Uterus (tissue), 4 donors: ENCODE results near the gene LRRC8B. TPM values are rescaled to one million over a fixed set of nuclear protein-coding genes. Genes with fewer than 3 reads are reported as not detected.
"Not testable (repeated sequence)": the region's sequence is repeated elsewhere in the genome, so short reads cannot be mapped to it uniquely, and the experiment has no call there.

ENCODE experiments used
- DNase-seq, 2 donors: peaks; one replicate each; pipeline ENCODE4 v3.0.0-alpha.2; 2019 to 2020
- H3K27ac ChIP-seq, 2 donors: fragments of 200-600 bp; sonication (generic); 1 replicate in 1 of 2; 2 replicates in 1 of 2; pipeline ENCODE4 v1.5.1; 2016 to 2018
- H3K27me3 ChIP-seq, 2 donors: fragments of 200-600 bp; sonication (generic); one replicate each; pipeline ENCODE4 v1.5.1; 2018 to 2019; ENCODE audit warnings: control low read depth in 1 of 2
- H3K36me3 ChIP-seq, 2 donors: fragments of 200-600 bp; sonication (generic); one replicate each; pipeline ENCODE4 v1.5.1; 2019; ENCODE audit warnings: control low read depth in 1 of 2
- H3K4me1 ChIP-seq, 2 donors: fragments of 200-600 bp; sonication (generic); one replicate each; pipeline ENCODE4 v1.5.1; 2018 to 2019; ENCODE audit warnings: control low read depth in 1 of 2
- H3K4me3 ChIP-seq, 2 donors: fragments of 200-600 bp; sonication (generic); 1 replicate in 1 of 2; 2 replicates in 1 of 2; pipeline ENCODE4 v1.5.1; 2018 to 2019; ENCODE audit warnings: mild to moderate bottlenecking in 1 of 2
- H3K9me3 ChIP-seq, 2 donors: fragments of 200-600 bp; sonication (generic); one replicate each; pipeline ENCODE4 v1.5.1; 2019; ENCODE audit warnings: control low read depth in 1 of 2
- CTCF ChIP-seq, 4 experiments: fragments of 200-600 bp in 2 of 4; fragments of 450-650 bp in 2 of 4; sonication (generic) in 2 of 4; IDR thresholded peaks; one replicate each; pipeline ENCODE4 v1.5.1; 2016 to 2019; ENCODE audit warnings: antibody characterized with exemption in 4 of 4, mild to moderate bottlenecking in 2 of 4, moderate library complexity in 1 of 4
- POLR2A ChIP-seq, 2 donors: fragments of 450-650 bp; IDR thresholded peaks; one replicate each; pipeline ENCODE4 v1.6.1; 2016; ENCODE audit warnings: antibody characterized with exemption in 2 of 2, mild to moderate bottlenecking in 1 of 2, moderate library complexity in 1 of 2
- intact Hi-C: fragments of 100-400 bp; cut with DNase I; formaldehyde crosslinking; loops from one replicate; pipeline ENCODE4 v1.15.1; 2023; ENCODE audit warnings: low total_unique reads
- total RNA-seq, 4 donors: library from RNA; depleted of rRNA in 3 of 4; stranded (reverse); fragments of >200 nt in 3 of 4; gene quantifications; one replicate each; pipeline versions ENCODE4 v1.1.0 to v1.2.4, GENCODE V29; 2014 to 2023
- donor health status: DM: yes; HTN: yes; CAD: no.

The LRRC8B gene
- total RNA-seq, 4 donors from 2014 or later = 1.0 to 9.8 (median 7.6) TPM

GRCh38 chr1:89589515-89589914 lies 64.9 kb downstream of the LRRC8B start:
- DNase-seq = no peak
- Histone ChIP-seq H3K4me3 (no peak overlapping the region), H3K27me3 (no peaks in the 10 kb centered on the region), H3K9me3 (no peaks in the 10 kb centered on the region), H3K4me1 (no peaks in the 10 kb centered on the region), H3K36me3 (no peaks in the 10 kb centered on the region), H3K27ac (no peak overlapping the region)
- TF ChIP-seq POLR2A (IDR thresholded peaks at IDR 0.05) (no peak), CTCF (IDR thresholded peaks at IDR 0.05) (no peak)
- intact Hi-C loops = no loop called here

DNA sequence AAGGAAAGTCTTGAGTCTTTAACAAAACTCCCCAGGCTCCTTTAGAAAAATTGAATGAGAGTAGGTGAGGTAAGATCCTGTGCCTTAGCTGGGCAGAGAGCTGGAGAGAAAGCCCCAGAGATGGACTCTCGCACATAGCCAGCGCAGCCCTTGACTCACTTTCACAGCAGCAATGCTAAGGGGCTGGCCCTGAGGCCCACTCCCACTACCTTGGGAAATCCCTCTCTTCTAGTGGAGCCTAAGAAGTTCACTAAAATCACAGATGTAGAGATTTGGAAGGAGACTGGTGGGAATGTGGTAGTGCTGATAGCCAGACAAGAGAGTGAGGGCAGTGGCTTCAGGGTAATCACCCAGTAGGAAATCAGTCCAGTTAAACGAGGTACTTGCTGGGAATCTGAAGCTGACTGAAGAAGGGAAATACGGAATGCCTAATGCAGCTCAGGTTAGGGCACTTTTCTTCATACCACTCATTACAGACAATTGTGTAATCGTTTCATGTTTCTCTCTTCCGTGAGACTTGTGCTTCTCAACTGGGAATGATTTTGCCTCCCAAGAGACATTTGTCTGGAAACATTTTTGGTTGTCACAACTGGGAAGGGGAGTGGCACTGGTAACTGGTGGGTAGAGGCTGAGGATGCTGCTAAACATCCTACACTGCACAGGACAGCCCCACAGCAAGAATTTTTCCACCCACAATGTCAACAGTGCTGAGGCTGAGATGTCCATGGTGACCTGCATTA lies 65.9 kb downstream of the LRRC8B start:
- no peak for DNase-seq
- H3K27me3 ChIP-seq = no peaks in the 10 kb centered on the region
- no peaks in the 10 kb centered on the region for H3K4me1 ChIP-seq
- H3K27ac ChIP-seq = no peak overlapping the region
- intact Hi-C loops = no loop called here
- no peak overlapping the region for H3K4me3 ChIP-seq
- no peak for TF ChIP-seq CTCF (IDR thresholded peaks at IDR 0.05)
- no peak for TF ChIP-seq POLR2A (IDR thresholded peaks at IDR 0.05)
- H3K36me3 ChIP-seq = no peaks in the 10 kb centered on the region
- H3K9me3 ChIP-seq = no peaks in the 10 kb centered on the region

GRCh38 chr1:89592861-89593302 lies 68.3 kb downstream of the LRRC8B start:
- DNase-seq, H3K27me3 ChIP-seq, H3K36me3 ChIP-seq, intact Hi-C loops, H3K27ac ChIP-seq, H3K4me3 ChIP-seq, H3K9me3 ChIP-seq, H3K4me1 ChIP-seq: not testable (repeated sequence)

DNA sequence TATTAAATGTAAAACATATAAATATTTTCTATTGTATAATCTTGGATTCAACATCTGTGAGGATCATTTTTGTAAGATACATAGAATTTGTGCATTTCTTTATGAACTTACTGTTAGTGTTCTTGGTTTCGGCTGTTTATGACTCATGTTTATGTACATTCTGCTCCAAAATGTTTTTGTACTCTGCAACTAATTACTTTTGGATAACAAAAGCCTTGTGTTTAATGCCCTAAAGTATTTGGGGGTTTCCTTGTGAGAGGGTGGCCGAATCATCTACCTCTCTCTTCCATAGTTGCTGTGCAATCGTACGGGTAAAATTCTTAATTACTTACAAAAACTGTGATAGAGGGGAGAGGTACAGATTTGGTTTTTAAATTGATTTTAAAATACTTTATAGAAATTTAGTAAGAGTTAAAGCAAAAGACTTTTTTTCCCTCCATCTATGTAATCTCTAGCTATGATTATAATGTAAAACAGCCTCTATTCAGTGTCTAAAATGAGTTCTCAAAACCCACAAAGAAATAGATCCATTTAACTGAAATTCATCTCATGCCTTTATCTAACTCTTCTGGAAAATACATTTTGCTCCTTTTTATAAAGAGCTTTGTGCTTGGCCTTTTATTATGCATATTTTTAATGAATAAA lies 69.6 kb downstream of the LRRC8B start:
- DNase-seq = no peak
- intact Hi-C loops = no loop called here

DNA sequence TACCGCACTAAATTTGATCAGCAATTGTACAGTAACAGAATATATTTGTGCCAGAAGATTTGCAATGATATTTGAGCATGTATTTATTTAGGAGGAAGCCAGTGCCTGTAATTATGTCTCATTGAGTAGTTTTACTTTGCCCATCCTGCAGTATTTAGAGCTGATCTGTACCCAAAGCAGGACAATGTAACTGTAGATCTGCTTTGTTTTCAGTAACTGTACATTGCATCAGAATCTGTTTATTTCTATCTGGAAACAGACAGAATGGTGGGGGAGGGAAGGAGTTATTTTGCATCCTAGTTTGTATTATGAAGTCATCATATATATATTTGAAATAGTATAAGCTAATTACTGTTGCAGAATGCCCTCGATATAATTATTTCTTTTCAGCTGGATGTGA lies 72.1 kb downstream of the LRRC8B start:
- Histone ChIP-seq H3K36me3 (no peaks in the 10 kb centered on the region), H3K4me1 (no peaks in the 10 kb centered on the region), H3K9me3 (no peaks in the 10 kb centered on the region), H3K4me3 (no peak overlapping the region), H3K27ac (no peak overlapping the region), H3K27me3 (no peaks in the 10 kb centered on the region)
- intact Hi-C loops = no loop called here
- TF ChIP-seq POLR2A (IDR thresholded peaks at IDR 0.05) (no peak), CTCF (IDR thresholded peaks at IDR 0.05) (no peak)
- no peak for DNase-seq

More for the DNA sequence above, 69.6 kb downstream of the LRRC8B start:
- no peaks in the 10 kb centered on the region for H3K27me3 ChIP-seq
- no peak overlapping the region for H3K4me3 ChIP-seq
- no peaks in the 10 kb centered on the region for H3K9me3 ChIP-seq
- no peaks in the 10 kb centered on the region for H3K36me3 ChIP-seq
- H3K27ac ChIP-seq = no peak overlapping the region
- no peaks in the 10 kb centered on the region for H3K4me1 ChIP-seq
- no peak for TF ChIP-seq POLR2A (IDR thresholded peaks at IDR 0.05)
- no peak for TF ChIP-seq CTCF (IDR thresholded peaks at IDR 0.05)
